ENCODE results near the gene BACH2. TPM values are rescaled to one million over a fixed set of nuclear protein-coding genes. Genes with fewer than 3 reads are reported as not detected.

Gene BACH2
- total RNA-seq, 4 donors from 2014 or later: 9.3 to 34.5 (median 11.1) TPM

- intact Hi-C loops (cut with DNase I; ENCODE audit: low total_unique reads): no loop called here
- WGBS, 2 donors: 85 to 89% methylated on average over 5 of the region's 5 CpGs
- TF ChIP-seq POLR2A (IDR thresholded peaks at IDR 0.05): no peak
- TF ChIP-seq CTCF (IDR thresholded peaks at IDR 0.05): no peak
- no peak for DNase-seq (ENCODE audit: low spot score in 2 of 2)
- no peak overlapping the region for H3K4me3 ChIP-seq (ENCODE audit: low read depth, poor library complexity, severe bottlenecking)
Observed at GRCh38 chr6:90238496-90239266, 58.0 kb downstream of the BACH2 start.

- WGBS, 2 donors: 92 to 95% methylated on average over 4 of the region's 4 CpGs
- DNase-seq (ENCODE audit: low spot score in 2 of 2): no peak
- no peak overlapping the region for H3K4me3 ChIP-seq (ENCODE audit: low read depth, poor library complexity, severe bottlenecking)
- intact Hi-C loops (cut with DNase I; ENCODE audit: low total_unique reads): no loop called here
- TF ChIP-seq CTCF (IDR thresholded peaks at IDR 0.05): no peak
- TF ChIP-seq POLR2A (IDR thresholded peaks at IDR 0.05): no peak
Observed at GRCh38 chr6:90237350-90237990, 59.2 kb downstream of the BACH2 start.

GRCh38 chr6:90233994-90234393 is 62.6 kb downstream of the BACH2 start:
- intact Hi-C loops (cut with DNase I; ENCODE audit: low total_unique reads): no loop called here
- H3K4me3 ChIP-seq (ENCODE audit: low read depth, poor library complexity, severe bottlenecking): no peak overlapping the region
- peak in 1 of 2 donors; percentile 60 for DNase-seq (ENCODE audit: low spot score in 2 of 2)
- TF ChIP-seq POLR2A (IDR thresholded peaks at IDR 0.05): no peak
- no peak for TF ChIP-seq CTCF (IDR thresholded peaks at IDR 0.05)
- WGBS, 2 donors: 76 to 92% methylated on average over 6 of the region's 6 CpGs

- TF ChIP-seq CTCF (IDR thresholded peaks at IDR 0.05): no peak
- no peak for TF ChIP-seq POLR2A (IDR thresholded peaks at IDR 0.05)
- 88 to 91% methylated on average over 2 of the region's 2 CpGs for WGBS, 2 donors
- no peak overlapping the region for H3K4me3 ChIP-seq (ENCODE audit: low read depth, poor library complexity, severe bottlenecking)
- intact Hi-C loops (cut with DNase I; ENCODE audit: low total_unique reads): no loop called here
- no peak for DNase-seq (ENCODE audit: low spot score in 2 of 2)
Observed at GRCh38 chr6:90233213-90233612, 63.4 kb downstream of the BACH2 start.

- no peak overlapping the region for H3K4me3 ChIP-seq (ENCODE audit: low read depth, poor library complexity, severe bottlenecking)
- no peak for DNase-seq (ENCODE audit: low spot score in 2 of 2)
- intact Hi-C loops (cut with DNase I; ENCODE audit: low total_unique reads): no loop called here
- TF ChIP-seq POLR2A (IDR thresholded peaks at IDR 0.05) (no peak), CTCF (IDR thresholded peaks at IDR 0.05) (no peak)
- 77% methylated on average over 1 of the region's 1 CpG for WGBS, 2 donors
Observed at GRCh38 chr6:90231798-90232197, 64.8 kb downstream of the BACH2 start.
